Astrocyte of the spinal cord (primary cell): Measurements from ENCODE around the gene PRRT3.

Source experiments
- DNase-seq: peaks from one replicate; pipeline ENCODE4 v3.0.0; 2011; ENCODE audit warnings: low read depth, low spot score
- H3K4me3 ChIP-seq: 2 replicates; pipeline ENCODE4 v1.5.1; 2011; ENCODE audit warnings: low read depth, mild to moderate bottlenecking, low read length, moderate library complexity
- CTCF ChIP-seq: IDR thresholded peaks from 2 replicates; pipeline ENCODE4 v1.5.1; 2012; ENCODE audit warnings: low read depth, mild to moderate bottlenecking, low read length, inconsistent platforms
- in situ Hi-C: cut with HindIII; loops from 2 replicates; pipeline ENCODE4 v1.10.0; 2017; ENCODE audit warnings: low sequenced_read_pairs

Gene PRRT3

DNA sequence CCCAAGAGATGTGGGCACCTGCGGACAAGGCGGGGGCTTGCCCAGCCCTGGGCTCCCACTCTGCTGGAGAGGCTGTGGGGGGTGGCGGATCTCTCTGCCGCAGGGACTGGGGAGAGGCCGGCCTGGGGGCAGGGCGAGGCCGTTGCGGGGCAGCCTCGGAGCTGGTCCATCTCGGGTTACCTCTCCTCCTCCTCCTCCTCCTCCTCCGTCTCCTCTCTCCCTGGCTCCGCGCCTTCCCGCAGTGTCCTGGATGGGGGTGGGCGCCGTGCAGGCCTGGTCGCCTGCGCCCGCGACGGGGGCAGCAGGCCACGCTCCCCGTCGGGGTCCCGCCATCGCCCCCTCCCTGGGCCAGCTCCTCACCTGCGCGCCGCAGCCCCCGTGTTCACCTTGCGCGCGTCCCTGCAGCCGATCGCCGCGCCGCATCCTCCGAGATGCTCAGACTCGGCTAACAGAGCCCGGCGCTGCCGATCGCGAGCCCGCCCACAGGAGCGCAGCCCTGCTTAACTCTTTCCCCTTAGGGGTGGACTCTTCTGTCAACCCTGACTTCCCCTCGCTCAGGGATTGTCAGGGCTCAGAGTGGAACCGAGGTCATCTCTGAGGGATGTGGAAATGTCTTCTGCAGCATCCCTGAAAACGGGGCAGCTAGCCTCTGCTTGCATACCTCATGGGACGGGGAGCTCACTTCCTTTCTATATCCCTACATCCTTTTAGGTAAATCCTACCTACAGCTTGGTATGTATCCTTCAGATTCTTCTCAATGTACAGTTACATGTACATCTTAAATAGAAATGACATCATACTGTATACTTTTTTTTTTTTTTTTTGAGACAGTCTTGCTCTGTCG lies at the start of gene PRRT3:
Gene PRRT3 (minus strand): TSS at position 447 of the 844 bp plus-strand sequence. CDS start 2,293 bp downstream, outside the sequence.
- in situ Hi-C loops = no loop called here
- peak within 1 kb of the TSS; percentile 55 for H3K4me3 ChIP-seq
- peak; percentile 32 for DNase-seq

GRCh38 chr3:10000686-10001085 lies 48.5 kb upstream of the PRRT3 start:
- in situ Hi-C loops = no loop called here
- H3K4me3 ChIP-seq = no peak overlapping the region
- no peak for DNase-seq
- TF ChIP-seq CTCF = no peak

More for the DNA sequence above, at the start of gene PRRT3:
- no peak for TF ChIP-seq CTCF

DNA sequence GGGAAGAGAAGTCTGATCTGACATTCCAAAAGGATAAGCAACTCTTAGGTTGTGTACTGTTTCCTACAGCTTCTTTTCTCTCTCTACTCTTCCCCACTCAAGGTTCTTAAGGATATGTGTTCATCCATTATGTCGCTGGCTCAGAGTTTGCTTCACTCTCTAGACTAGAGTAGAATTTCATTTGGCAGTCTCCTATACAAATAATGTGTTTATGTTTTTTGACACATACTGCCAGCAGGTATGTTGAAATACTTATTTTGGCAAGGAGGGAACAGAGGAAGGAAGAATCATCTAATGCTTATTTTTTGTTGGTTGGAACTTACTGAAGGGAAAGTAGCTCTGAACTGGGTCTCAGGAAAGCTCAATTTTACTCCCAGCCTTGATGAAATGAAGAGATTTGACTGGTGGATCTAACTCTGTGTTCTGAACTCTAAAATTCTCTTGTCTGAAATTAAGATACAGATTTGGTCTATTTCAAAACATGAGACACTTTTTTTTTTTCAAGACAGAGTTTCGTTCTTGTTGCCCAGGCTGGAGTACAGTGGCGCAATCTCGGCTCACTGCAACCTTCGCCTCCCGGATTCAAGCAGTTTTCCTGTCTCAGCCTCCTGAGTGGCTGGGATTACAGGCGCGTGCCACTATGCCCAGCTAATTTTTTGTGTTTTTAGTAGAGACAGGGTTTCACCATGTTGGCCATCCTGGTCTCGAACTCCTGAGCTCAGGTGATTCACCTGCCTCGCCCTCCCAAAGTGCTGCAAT lies 42.1 kb upstream of the PRRT3 start:
- in situ Hi-C loops = no loop called here
- TF ChIP-seq CTCF = no peak
- peak; percentile 50 for DNase-seq
- no peak overlapping the region for H3K4me3 ChIP-seq

DNA sequence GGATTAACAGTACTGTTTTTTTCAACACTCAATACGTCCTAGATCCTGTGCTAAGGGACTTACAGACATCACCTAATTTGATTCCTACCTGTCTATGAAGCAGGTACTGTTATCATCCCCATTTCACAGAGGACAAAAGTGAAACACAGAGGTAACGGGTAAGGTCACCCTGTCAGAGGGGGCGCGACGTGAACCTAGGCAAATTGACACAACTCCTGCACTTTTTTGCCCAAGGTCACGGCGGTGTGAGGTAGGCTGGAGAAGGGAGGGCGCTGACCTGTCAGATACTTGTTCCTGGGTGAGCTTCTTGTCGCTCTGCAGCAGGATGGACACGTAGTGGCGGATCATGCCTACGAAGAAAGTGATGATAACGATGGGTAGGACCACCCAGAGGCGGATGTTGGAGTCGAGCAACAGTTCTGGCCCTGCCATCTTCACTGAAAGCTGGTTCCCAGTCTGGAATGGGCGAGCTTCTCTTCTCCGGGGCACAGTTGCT lies 34.1 kb upstream of the PRRT3 start:
- no peak for TF ChIP-seq CTCF
- in situ Hi-C loops = no loop called here

DNA sequence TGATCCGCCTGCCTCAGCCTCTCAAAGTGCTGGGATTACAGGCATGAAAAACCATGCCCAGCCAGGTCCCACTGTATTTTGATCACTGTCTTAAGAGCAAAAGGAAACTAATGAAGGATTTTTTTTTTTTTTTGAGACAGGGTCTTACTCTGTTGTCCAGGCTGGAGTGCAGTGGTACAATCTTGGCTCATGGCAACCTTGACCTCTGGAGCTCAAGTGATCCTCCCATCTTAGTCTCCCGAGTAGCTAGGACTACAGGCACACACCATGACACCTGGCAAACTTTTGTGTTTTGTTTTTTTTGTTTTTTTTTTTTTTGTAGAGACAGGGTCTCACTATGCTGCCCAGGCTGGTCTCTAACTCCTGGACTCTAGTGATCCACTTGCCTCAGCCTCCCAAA lies 28.0 kb upstream of the PRRT3 start:
- no peak overlapping the region for H3K4me3 ChIP-seq
- TF ChIP-seq CTCF = no peak
- no peak for DNase-seq
- in situ Hi-C loops = no loop called here

More for the DNA sequence above, 34.1 kb upstream of the PRRT3 start:
- DNase-seq = no peak
- peak overlapping the region; percentile 69 for H3K4me3 ChIP-seq

DNA sequence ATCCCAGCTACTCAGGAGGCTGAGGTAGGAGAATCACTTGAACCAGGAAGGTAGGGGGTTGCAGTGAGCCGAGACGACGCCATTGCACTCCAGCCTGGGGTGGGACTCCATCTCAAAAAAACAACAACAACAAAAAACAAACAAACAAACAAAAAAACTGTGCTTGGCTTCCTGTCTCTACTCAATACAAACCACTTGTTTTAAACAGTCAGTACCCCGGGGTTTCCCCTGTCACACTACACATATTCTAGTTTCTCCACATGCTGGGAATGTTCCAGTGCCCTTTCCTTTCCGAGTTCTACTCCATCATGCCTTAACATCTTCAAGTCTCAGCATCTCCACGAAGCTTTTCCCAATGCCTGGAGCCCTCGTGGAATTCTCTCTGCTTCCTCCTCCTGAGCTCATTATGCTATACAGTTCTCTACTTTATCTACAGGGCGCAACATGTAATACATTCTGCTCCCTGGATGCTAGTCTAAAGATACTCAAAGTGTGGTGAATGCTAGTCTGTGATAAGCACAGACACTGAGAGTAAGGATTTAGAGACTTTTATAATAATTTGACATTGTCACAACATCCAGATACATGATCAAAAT lies 26.6 kb upstream of the PRRT3 start:
- in situ Hi-C loops = no loop called here
- DNase-seq = no peak
- TF ChIP-seq CTCF = no peak
- H3K4me3 ChIP-seq = no peak overlapping the region
